MCF 10A (cell line): ENCODE results near the gene CLK2. TPM values are rescaled to one million over a fixed set of nuclear protein-coding genes. Genes with fewer than 3 reads are reported as not detected.
"Not testable (repeated sequence)": the region's sequence is repeated elsewhere in the genome, so short reads cannot be mapped to it uniquely, and the experiment has no call there.

ENCODE experiments used
- BruUV-seq: library from RNA; stranded (reverse); fragments of 400-500 nt; replicated peaks from 2 replicates; lab custom pipeline; 2021; lab: Mats Ljungman, UMichigan
- CTCF ChIA-PET: fragments of 300-600 bp; sonication (Branson Sonifier 250); formaldehyde crosslinking; extraction: SDS; loops from one replicate; lab custom pipeline; 2021; ENCODE audit warnings: antibody characterized with exemption, inconsistent platforms; lab: Yijun Ruan, JAX
- POLR2A ChIA-PET: fragments of 300-600, 350-650 bp; sonication (Branson Sonifier 250); formaldehyde crosslinking; extraction: SDS; loops from one replicate; lab custom pipeline; 2020; ENCODE audit warnings: antibody characterized with exemption, inconsistent platforms; lab: Yijun Ruan, JAX
- DNase-seq: peaks from one replicate; pipeline ENCODE4 v3.0.0-alpha.2; 2018; ENCODE audit not compliant: unreplicated experiment
- H3K27ac Mint-ChIP-seq: one replicate; pipeline ENCODE4 v1.8.0; 2022; ENCODE audit warnings: mild to moderate bottlenecking, low read depth, mixed read lengths; ENCODE audit not compliant: unreplicated experiment
- H3K27me3 Mint-ChIP-seq: one replicate; pipeline ENCODE4 v1.8.0; 2022; ENCODE audit warnings: mixed read lengths; ENCODE audit not compliant: insufficient read depth, unreplicated experiment
- H3K36me3 Mint-ChIP-seq: one replicate; pipeline ENCODE4 v1.8.0; 2022; ENCODE audit warnings: mild to moderate bottlenecking, moderate library complexity, mixed read lengths; ENCODE audit not compliant: insufficient read depth, unreplicated experiment
- H3K4me1 Mint-ChIP-seq: one replicate; pipeline ENCODE4 v1.8.0; 2022; ENCODE audit warnings: mixed read lengths; ENCODE audit not compliant: insufficient read depth, unreplicated experiment
- H3K4me3 Mint-ChIP-seq: one replicate; pipeline ENCODE4 v1.8.0; 2022; ENCODE audit warnings: mild to moderate bottlenecking, moderate library complexity, mixed read lengths; ENCODE audit not compliant: unreplicated experiment
- H3K9me3 Mint-ChIP-seq: one replicate; pipeline ENCODE4 v1.8.0; 2022; ENCODE audit warnings: mixed read lengths; ENCODE audit not compliant: unreplicated experiment
- intact Hi-C: fragments of 100-400 bp; cut with micrococcal nuclease; formaldehyde crosslinking; loops from 2 replicates; pipeline ENCODE4 v1.14.1; 2022
- total RNA-seq: library from RNA; stranded (reverse); gene quantifications from 2 replicates; pipeline ENCODE4 v1.2.3, GENCODE V29; 2022
- TF ChIP-seq, protein P1 (sequence below): fragments of 200-600 bp; IDR thresholded peaks from one replicate; pipeline ENCODE4 v1.8.0; 2022; ENCODE audit warnings: antibody characterized with exemption, mild to moderate bottlenecking; ENCODE audit not compliant: unreplicated experiment

CLK2 gene
- total RNA-seq, 1 experiment from 2014 or later, result 78.6 TPM

DNA sequence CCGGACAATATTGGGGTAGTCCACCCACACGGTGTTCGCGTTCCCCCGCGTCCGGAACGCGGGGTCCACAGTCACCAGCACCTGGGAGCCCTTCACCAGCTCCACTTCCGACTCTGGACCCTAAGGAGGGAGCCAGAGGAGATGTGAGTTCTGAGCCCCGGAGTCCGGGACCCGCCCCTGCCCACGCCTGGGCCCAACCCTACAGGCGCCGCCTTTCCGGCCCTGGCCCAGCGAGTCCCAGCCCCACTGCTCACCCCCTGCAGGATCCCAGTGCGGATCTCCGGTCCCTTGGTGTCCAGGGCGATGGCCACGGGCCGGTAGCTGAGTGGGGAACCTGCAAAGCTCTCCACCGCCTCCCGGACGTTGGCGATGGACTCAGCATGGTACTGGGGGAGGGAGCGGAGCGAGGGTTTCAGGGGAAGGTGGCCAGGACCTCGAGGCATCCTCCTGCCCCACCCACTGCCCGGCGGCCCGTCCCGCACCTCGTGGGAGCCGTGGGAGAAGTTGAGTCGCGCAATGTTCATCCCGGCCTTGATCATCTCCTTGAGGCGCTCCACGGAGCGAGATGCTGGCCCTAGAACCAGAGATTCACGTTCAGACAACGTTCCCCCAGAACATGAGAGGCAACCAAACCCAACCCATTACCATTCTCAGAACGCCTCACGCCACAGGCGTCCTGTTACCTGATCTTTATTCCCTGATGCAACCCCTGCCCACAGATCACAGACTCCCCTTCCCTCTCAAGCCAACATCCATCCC is 22.1 kb upstream of the CLK2 start:
- ChIA-PET CTCF (interaction anchor here (0.7 to 1.2 kb wide), 3 partner anchors 16 to 805 kb away, joined by 3 read pairs; no protein-coding TSS in a partner anchor), POLR2A (no interaction called here)
- Mint-ChIP-seq H3K9me3 (no peaks in the 10 kb centered on the region), H3K36me3 (no peaks in the 10 kb centered on the region), H3K4me1 (no peaks in the 10 kb centered on the region), H3K4me3 (no peak overlapping the region), H3K27me3 (peaks cover 34% of the 10 kb centered on the region), H3K27ac (no peak overlapping the region)
- TF ChIP-seq, protein P1, sequence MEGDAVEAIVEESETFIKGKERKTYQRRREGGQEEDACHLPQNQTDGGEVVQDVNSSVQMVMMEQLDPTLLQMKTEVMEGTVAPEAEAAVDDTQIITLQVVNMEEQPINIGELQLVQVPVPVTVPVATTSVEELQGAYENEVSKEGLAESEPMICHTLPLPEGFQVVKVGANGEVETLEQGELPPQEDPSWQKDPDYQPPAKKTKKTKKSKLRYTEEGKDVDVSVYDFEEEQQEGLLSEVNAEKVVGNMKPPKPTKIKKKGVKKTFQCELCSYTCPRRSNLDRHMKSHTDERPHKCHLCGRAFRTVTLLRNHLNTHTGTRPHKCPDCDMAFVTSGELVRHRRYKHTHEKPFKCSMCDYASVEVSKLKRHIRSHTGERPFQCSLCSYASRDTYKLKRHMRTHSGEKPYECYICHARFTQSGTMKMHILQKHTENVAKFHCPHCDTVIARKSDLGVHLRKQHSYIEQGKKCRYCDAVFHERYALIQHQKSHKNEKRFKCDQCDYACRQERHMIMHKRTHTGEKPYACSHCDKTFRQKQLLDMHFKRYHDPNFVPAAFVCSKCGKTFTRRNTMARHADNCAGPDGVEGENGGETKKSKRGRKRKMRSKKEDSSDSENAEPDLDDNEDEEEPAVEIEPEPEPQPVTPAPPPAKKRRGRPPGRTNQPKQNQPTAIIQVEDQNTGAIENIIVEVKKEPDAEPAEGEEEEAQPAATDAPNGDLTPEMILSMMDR, result no peak
- intact Hi-C loops, result no loop called here
- BruUV-seq, result no TSS peak
- no peak for DNase-seq

DNA sequence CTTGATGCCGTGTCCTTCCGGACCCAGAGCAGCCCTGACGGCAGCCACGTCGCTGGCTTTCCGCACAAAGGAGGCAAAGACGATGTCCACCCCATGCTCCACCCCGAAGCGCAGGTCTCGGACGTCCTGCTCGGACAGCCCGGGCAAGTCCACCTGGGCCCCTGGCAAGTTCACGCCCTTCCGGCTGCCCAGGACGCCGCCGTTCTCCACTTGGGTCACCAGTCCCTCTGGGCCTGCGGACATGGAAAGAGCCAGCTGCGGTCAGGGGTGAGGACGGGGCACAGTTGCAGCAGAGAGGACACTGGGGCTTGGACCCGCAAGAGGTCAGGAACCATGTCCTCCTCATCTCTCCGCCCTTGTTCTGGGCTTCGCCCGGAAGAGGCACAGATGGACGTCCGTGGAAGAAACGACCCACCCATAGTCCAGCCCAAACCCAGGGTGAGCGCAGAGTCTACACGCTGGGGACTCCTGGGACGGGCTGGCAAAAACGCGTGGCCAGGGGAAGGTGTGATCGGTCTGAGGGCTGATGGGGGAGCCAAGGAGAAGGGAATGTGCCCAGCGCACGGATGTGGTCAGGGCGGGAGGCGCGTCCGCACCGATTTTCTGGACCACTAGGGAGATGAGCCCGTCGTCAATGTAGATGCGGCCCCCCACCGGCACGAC is 21.3 kb upstream of the CLK2 start:
- TF ChIP-seq, protein P1, result no peak
- BruUV-seq, result no TSS peak
- Mint-ChIP-seq H3K4me3 (no peak overlapping the region), H3K27me3 (peaks cover 34% of the 10 kb centered on the region), H3K9me3 (no peaks in the 10 kb centered on the region), H3K4me1 (no peaks in the 10 kb centered on the region), H3K27ac (no peak overlapping the region), H3K36me3 (no peaks in the 10 kb centered on the region)
- intact Hi-C loops, result no loop called here
- POLR2A ChIA-PET, result no interaction called here
- no peak for DNase-seq
- CTCF ChIA-PET, result interaction anchor here (1.2 kb wide), 1 partner anchor 15 kb away, joined by 3 read pairs; no protein-coding TSS in a partner anchor

DNA sequence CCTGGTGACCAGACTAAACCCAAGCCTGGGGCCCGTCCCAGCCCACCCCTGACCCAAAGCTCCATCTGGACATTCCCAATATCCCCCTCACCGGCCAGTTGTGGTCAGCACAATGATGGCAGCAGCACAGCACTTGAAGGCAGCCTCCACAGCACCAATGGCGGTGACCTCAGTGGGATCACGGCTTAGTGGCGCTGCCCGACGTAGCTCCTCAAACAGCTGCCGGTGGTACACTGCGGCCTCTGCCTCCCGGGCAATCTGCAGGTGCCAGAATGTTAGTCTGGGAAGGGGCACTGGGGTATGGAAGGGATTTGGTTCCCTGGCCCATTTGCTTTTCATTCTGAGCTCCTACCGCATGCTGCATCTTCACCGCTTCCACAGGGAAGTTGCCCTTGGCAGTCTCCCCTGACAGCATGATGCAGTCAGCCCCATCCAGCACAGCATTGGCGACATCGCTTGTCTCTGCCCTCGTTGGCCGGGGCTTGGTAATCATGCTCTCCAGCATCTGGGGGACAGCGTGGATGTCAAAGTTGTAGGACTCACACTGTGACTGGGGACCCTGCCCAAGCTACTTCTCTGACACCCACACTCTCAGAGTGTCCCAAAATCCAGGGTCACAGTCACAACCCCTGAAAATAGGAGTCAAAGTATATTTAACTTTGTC is 19.9 kb upstream of the CLK2 start:
- Mint-ChIP-seq H3K4me3 (no peak overlapping the region), H3K36me3 (no peaks in the 10 kb centered on the region), H3K9me3 (no peaks in the 10 kb centered on the region), H3K27me3 (peaks cover 34% of the 10 kb centered on the region), H3K27ac (no peak overlapping the region), H3K4me1 (no peaks in the 10 kb centered on the region)
- intact Hi-C loops, result no loop called here
- no peak for DNase-seq
- TF ChIP-seq, protein P1, result no peak
- CTCF ChIA-PET, result interaction anchor here (0.5 to 1.9 kb wide), 3 partner anchors 43 to 830 kb away, joined by 3 to 9 read pairs (median 3); no protein-coding TSS in a partner anchor
- no TSS peak for BruUV-seq
- POLR2A ChIA-PET, result interaction anchor here (0.9 to 1.5 kb wide), 5 partner anchors 12 to 30 kb away, joined by 3 to 9 read pairs (median 6); partner anchors contain the start of genes FDPS and RUSC1

DNA sequence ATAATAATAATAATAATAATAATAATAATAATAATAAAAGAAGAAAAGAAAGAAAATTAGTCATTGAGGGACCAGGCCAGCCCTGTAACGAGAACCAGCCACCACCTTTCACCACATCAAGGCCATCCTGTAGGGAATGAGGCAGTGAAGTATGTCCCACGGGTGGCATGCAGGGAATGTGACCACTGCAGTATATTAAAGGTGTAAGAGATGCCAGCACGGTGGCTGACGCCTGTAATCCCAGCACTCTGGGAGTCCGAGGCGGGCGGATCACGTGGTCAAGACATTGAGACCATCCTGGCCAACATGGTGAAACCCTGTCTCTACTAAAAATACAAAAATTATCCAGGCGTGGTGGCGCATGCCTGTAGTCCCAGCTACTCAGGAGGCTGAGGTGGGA is 17.7 kb upstream of the CLK2 start:
- CTCF ChIA-PET, result interaction anchor here (1.2 kb wide), 1 partner anchor 13 kb away, joined by 3 read pairs; no protein-coding TSS in a partner anchor
- H3K4me3 Mint-ChIP-seq, POLR2A ChIA-PET, DNase-seq, H3K4me1 Mint-ChIP-seq, H3K36me3 Mint-ChIP-seq, H3K9me3 Mint-ChIP-seq, intact Hi-C loops, BruUV-seq, H3K27ac Mint-ChIP-seq: not testable (repeated sequence)
- peaks cover 20% of the 10 kb centered on the region for H3K27me3 Mint-ChIP-seq
